Stomach (tissue), 4 donors: ENCODE measurements around the gene RBM38.

Source experiments
- CTCF ChIP-seq, 7 experiments: fragments of 450-650 bp in 4 of 7; fragments of 200-600 bp in 3 of 7; sonication (generic) in 3 of 7; IDR thresholded peaks; one replicate each; pipeline ENCODE4 v1.5.1; 2016 to 2019; ENCODE audit warnings: antibody characterized with exemption in 7 of 7, control low read depth in 2 of 7, mild to moderate bottlenecking in 1 of 7
- POLR2AphosphoS5 ChIP-seq, 3 donors: sonication (generic); formaldehyde crosslinking; IDR thresholded peaks; one replicate each; pipeline ENCODE4 v1.6.1; 2016; ENCODE audit warnings: antibody characterized with exemption in 3 of 3

- TF ChIP-seq POLR2AphosphoS5 (IDR thresholded peaks at IDR 0.05) (no peak), CTCF (IDR thresholded peaks at IDR 0.05) (no peak)
These were observed 37.8 kb upstream of the RBM38 start for GRCh38 chr20:57353351-57353750.
